Pancreas (tissue), 10 donors: ENCODE measurements around the gene TMEM235. TPM values are rescaled to one million over a fixed set of nuclear protein-coding genes. Genes with fewer than 3 reads are reported as not detected.

Experiments
- ATAC-seq, 4 donors: fragments of 200-7000 bp; cut with Tn5 transposase; one replicate each; pipeline versions ENCODE4 v1.8.0 to v1.9.1; 2020; ENCODE audit warnings: mild to moderate bottlenecking in 4 of 4, moderate library complexity in 4 of 4
- DNase-seq, 6 donors: peaks; one replicate each; pipeline ENCODE4 v3.0.0-alpha.2; 2020
- FAIRE-seq: peaks from 2 replicates; lab custom pipeline; 2012; peaks lifted over from hg19 to GRCh38; lab: Jason Lieb, UNC
- H3K27ac ChIP-seq, 4 donors: fragments of 200-600 bp; sonication (generic); 1 replicate in 3 of 4; 2 replicates in 1 of 4; pipeline versions ENCODE4 v1.5.0 to v1.8.0; 2020
- H3K27me3 ChIP-seq, 4 donors: fragments of 200-600 bp; one replicate each; pipeline ENCODE4 v1.8.0; 2021
- H3K36me3 ChIP-seq, 3 donors: fragments of 200-600 bp; sonication (generic) in 1 of 3; one replicate each; pipeline versions ENCODE4 v1.5.0 to v1.8.0; 2020 to 2021
- H3K4me1 ChIP-seq, 3 donors: fragments of 200-600 bp; one replicate each; pipeline ENCODE4 v1.8.0; 2021
- H3K4me3 ChIP-seq, 4 donors: fragments of 200-600 bp; sonication (generic) in 2 of 4; one replicate each; pipeline versions ENCODE4 v1.5.0 to v1.8.0; 2020 to 2021
- H3K9me3 ChIP-seq, 4 donors: fragments of 200-600 bp; one replicate each; pipeline ENCODE4 v1.8.0; 2021
- CTCF ChIP-seq, 4 donors: fragments of 200-600 bp; sonication (generic) in 3 of 4; IDR thresholded peaks; one replicate each; pipeline versions ENCODE4 v1.5.0 to v1.8.0; 2021; ENCODE audit warnings: antibody characterized with exemption in 4 of 4
- WGBS, 2 donors: extraction: QIAGEN DNeasy Blood & Tissue Kit; methylation state at CpG; one replicate each; pipeline ENCODE4 v1.1.7; 2013; 5-methylcytosine and 5-hydroxymethylcytosine counted together
- intact Hi-C, 3 donors: fragments of 100-400 bp; cut with DNase I; formaldehyde crosslinking; loops; one replicate each; pipeline versions ENCODE4 v1.11.1 to v1.14.2; 2022
- polyA plus RNA-seq, 2 donors: library from polyadenylated mRNA; stranded (reverse); fragments of 200-250 nt; gene quantifications; one replicate each; pipeline ENCODE4 v1.2.3, GENCODE V29; 2013
- total RNA-seq, 6 donors: library from RNA; stranded (reverse); fragmentation: NEBNext Ultra II Directional in 4 of 6; extraction: Animal tissue kit (Norgen Biotek cat#: 25700) in 4 of 6; gene quantifications; one replicate each; pipeline versions ENCODE4 v1.2.1 to v1.2.4, GENCODE V29; 2021 to 2023
- donor health status: healthy with polysubstance abuse.
- donor health status: DM: no; HTN: no; CAD: no; lungs with moderate emphysema.
- donor health status: DM: no; HTN: no; CAD: no.
- donor health status: control.
- donor health status: control.
- donor health status: Bipolar disorder and iron deficiency.
- donor health status: DM: yes; HTN: yes; CAD: no.
- donor health status: DM: no; HTN: no; CAD: no.
- donor health status: DM: no; HTN: no; CAD: no.
- donor health status: DM: yes; HTN: yes; CAD: no.

Gene TMEM235
- total and polyA plus RNA-seq, 8 donors = 0.05 to 0.11 TPM; not detected in 6

GRCh38 chr17:78223765-78224164 is 7.7 kb upstream of the TMEM235 start:
- no peak for TF ChIP-seq CTCF (IDR thresholded peaks at IDR 0.05)
- Histone ChIP-seq H3K9me3 (no peaks in the 10 kb centered on the region), H3K36me3 (no peaks in the 10 kb centered on the region), H3K27ac (no peak overlapping the region), H3K27me3 (no peaks in the 10 kb centered on the region), H3K4me3 (no peak overlapping the region), H3K4me1 (no peaks in the 10 kb centered on the region)
- ATAC-seq (no peak), DNase-seq (no peak), FAIRE-seq (no peak)
- intact Hi-C loops = no loop called here
- WGBS, 2 donors = 85 to 86% methylated on average over 3 of the region's 3 CpGs

- H3K36me3 ChIP-seq = no peaks in the 10 kb centered on the region
- DNase-seq (no peak), ATAC-seq (no peak), FAIRE-seq (no peak)
- TF ChIP-seq CTCF (IDR thresholded peaks at IDR 0.05) = no peak
- no peaks in the 10 kb centered on the region for H3K9me3 ChIP-seq
- H3K4me3 ChIP-seq = no peak overlapping the region
- WGBS, 2 donors = 86 to 87% methylated on average over 27 of the region's 27 CpGs
- H3K27ac ChIP-seq = no peak overlapping the region
- intact Hi-C loops = no loop called here
- H3K4me1 ChIP-seq = no peaks in the 10 kb centered on the region
- H3K27me3 ChIP-seq = no peaks in the 10 kb centered on the region
Measured at GRCh38 chr17:78224231-78225087, 7.0 kb upstream of the TMEM235 start.

- WGBS, 2 donors = 94 to 97% methylated on average over 16 of the region's 16 CpGs
- H3K4me1 ChIP-seq = no peaks in the 10 kb centered on the region
- FAIRE-seq (no peak), ATAC-seq (no peak), DNase-seq (no peak)
- H3K4me3 ChIP-seq = no peak overlapping the region
- H3K9me3 ChIP-seq = no peaks in the 10 kb centered on the region
- no peaks in the 10 kb centered on the region for H3K27me3 ChIP-seq
- H3K27ac ChIP-seq = no peak overlapping the region
- no peak for TF ChIP-seq CTCF (IDR thresholded peaks at IDR 0.05)
- no peaks in the 10 kb centered on the region for H3K36me3 ChIP-seq
- intact Hi-C loops = no loop called here
Measured at GRCh38 chr17:78225088-78225865, 6.2 kb upstream of the TMEM235 start.

- no peak overlapping the region for H3K27ac ChIP-seq
- H3K4me1 ChIP-seq = no peaks in the 10 kb centered on the region
- H3K4me3 ChIP-seq = no peak overlapping the region
- peaks cover 0 to 8% (median 0%) of the 10 kb centered on the region in 4 donors for H3K27me3 ChIP-seq
- no peaks in the 10 kb centered on the region for H3K36me3 ChIP-seq
- TF ChIP-seq CTCF (IDR thresholded peaks at IDR 0.05) = no peak
- no peak for FAIRE-seq
- no peak for ATAC-seq
- H3K9me3 ChIP-seq = no peaks in the 10 kb centered on the region
- 78 to 79% methylated on average over 12 of the region's 12 CpGs for WGBS, 2 donors
- DNase-seq = no peak
- intact Hi-C loops = no loop called here
Measured at GRCh38 chr17:78226055-78226758, 5.2 kb upstream of the TMEM235 start.
